Natural killer cell (primary cell): ENCODE results near the gene B3GNT4. TPM values are rescaled to one million over a fixed set of nuclear protein-coding genes. Genes with fewer than 3 reads are reported as not detected.

ENCODE experiments used
- ATAC-seq, 3 donors: fragments of 150-1000 bp in 2 of 3; fragments of 200-7000 bp in 1 of 3; cut with Tn5 transposase; 1 replicate in 1 of 3; 2 replicates in 2 of 3; pipeline ENCODE4 v1.10.0; 2021; ENCODE audit warnings: mild to moderate bottlenecking in 2 of 3, moderate library complexity in 2 of 3
- DNase-seq, 2 donors: peaks; one replicate each; pipeline versions ENCODE4 v3.0.0 to v3.0.0-alpha.2; 2013 to 2021; ENCODE audit warnings: mixed read lengths in 1 of 2
- H3K27ac ChIP-seq: one replicate; pipeline ENCODE4 v1.5.1; 2013; ENCODE audit warnings: mild to moderate bottlenecking, low read length
- H3K27me3 ChIP-seq: one replicate; pipeline ENCODE4 v1.6.1; 2013; ENCODE audit warnings: low read length; ENCODE audit not compliant: control insufficient read depth, insufficient read depth
- H3K36me3 ChIP-seq: one replicate; pipeline ENCODE4 v1.6.1; 2013; ENCODE audit warnings: low read length; ENCODE audit not compliant: control insufficient read depth, insufficient read depth
- H3K4me1 ChIP-seq: one replicate; pipeline ENCODE4 v1.6.1; 2013; ENCODE audit warnings: low read length; ENCODE audit not compliant: control insufficient read depth, insufficient read depth
- H3K4me3 ChIP-seq: one replicate; pipeline ENCODE4 v1.5.1; 2013; ENCODE audit warnings: low read length
- H3K9me3 ChIP-seq: one replicate; pipeline ENCODE4 v1.6.1; 2013; ENCODE audit warnings: low read length; ENCODE audit not compliant: control insufficient read depth, insufficient read depth
- H3K27ac Mint-ChIP-seq, 2 donors: one replicate each; pipeline ENCODE4 v1.8.0; 2022; ENCODE audit warnings: mild to moderate bottlenecking in 2 of 2, mixed read lengths in 2 of 2, moderate library complexity in 1 of 2
- H3K27me3 Mint-ChIP-seq, 2 donors: one replicate each; pipeline ENCODE4 v1.8.0; 2022; ENCODE audit warnings: low read depth in 2 of 2, mixed read lengths in 2 of 2
- H3K36me3 Mint-ChIP-seq: one replicate; pipeline ENCODE4 v1.8.0; 2022; ENCODE audit warnings: mixed read lengths
- H3K4me1 Mint-ChIP-seq, 2 donors: one replicate each; pipeline ENCODE4 v1.8.0; 2022; ENCODE audit warnings: mixed read lengths in 2 of 2
- H3K4me3 Mint-ChIP-seq: one replicate; pipeline ENCODE4 v1.8.0; 2022; ENCODE audit warnings: mild to moderate bottlenecking, moderate library complexity, mixed read lengths
- H3K9me3 Mint-ChIP-seq, 2 donors: one replicate each; pipeline ENCODE4 v1.8.0; 2022; ENCODE audit warnings: mixed read lengths in 2 of 2
- WGBS: methylation state at CpG from one replicate; pipeline ENCODE4 v1.1.7; 2013; ENCODE audit warnings: missing lambda C conversion rate; ENCODE audit not compliant: insufficient coverage; 5-methylcytosine and 5-hydroxymethylcytosine counted together
- intact Hi-C: fragments of 100-400 bp; cut with micrococcal nuclease; formaldehyde crosslinking; loops from one replicate; pipeline ENCODE4 v1.14.2; 2022
- total RNA-seq, 4 donors: library from RNA; stranded (reverse); fragments of 120-200 nt in 1 of 4; gene quantifications; one replicate each; pipeline versions ENCODE4 v1.2.3 to v1.2.4, GENCODE V29; 2013 to 2022
- TF ChIP-seq, protein P1 (sequence below): fragments of 200-600 bp; IDR thresholded peaks from one replicate; pipeline ENCODE4 v1.8.0; 2022; ENCODE audit warnings: antibody characterized with exemption

B3GNT4 gene
- total RNA-seq, 3 donors from 2014 or later (not counting 1 experiment from before 2014, with no cell fraction given), result 0.25 to 0.68 (median 0.34) TPM

DNA sequence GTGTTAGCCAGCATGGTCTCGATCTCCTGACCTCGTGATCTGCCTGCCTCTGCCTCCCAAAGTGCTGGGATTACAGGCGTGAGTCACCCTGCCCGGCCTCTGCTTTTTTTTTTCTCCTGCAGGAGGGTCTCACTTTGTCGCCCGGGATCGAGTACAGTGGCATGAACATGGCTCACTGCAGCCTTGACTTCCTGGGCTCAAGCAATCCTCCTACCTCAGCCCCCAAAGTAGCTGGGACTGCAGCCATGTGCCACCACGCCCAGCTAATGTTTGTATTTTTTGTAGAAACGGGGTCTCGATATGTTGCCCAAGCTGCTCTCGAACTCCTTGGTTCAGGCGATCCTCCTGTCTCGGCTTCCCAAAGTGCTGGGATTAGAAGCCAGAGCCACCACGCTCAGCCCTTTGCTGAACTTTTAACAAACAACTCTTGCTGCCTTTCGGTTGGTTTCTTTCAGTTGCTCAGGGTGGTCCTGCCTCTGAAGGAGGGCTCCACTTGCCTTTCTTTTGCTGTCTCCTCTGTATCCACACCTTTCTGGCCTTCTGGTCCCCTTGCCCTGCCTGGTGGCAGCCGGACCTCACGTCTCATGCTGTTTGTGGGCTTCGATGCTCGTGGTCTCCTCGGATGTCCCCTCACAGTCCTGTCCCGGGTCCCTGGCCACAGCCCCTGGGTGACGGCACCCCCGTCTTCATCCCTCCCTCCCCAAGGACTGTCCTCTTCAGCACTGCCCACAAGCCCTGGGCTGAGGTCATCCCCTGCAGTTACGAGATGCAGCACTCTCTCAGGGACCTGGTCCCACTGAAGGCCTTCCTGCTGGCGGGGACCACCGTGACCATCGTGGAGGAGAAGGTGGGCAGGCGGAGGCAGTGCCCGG lies 3.8 kb upstream of the B3GNT4 start:
- intact Hi-C loops, result no loop called here
- no peak overlapping the region for H3K27ac Mint-ChIP-seq
- no peaks in the 10 kb centered on the region for H3K36me3 ChIP-seq

DNA sequence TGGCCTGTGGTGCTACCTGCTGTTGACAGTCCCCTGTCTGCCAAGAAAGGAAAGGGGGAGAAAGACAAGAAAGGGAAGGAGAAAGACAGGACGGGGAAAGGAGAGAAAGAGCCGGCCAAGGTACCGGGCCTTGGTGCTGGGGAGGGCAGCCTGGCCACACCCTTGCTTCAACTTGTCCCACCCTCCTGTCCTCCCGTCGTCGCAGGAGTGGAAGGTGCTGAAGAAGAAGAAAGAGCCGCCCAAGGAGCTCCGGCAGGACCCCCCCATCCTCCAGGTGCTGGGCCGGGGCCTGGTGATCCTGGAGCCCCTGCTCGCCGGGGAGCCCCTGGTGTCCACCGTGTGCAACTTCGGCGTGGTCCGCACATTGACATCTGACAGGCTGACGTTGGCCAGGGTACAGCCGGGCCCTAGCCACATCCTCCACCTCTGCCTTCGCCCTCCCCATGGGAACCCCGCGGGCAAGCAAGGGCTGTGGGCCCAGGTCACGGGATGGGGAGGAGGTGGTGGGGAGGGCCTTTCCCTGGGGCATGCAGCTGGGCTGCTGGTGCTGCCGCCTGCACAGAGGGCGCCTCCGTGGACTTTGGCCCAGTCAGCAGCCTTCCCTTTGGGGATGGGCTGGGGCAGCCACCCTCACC lies 2.9 kb upstream of the B3GNT4 start:
- H3K27ac ChIP-seq, result no peak overlapping the region
- H3K4me3 Mint-ChIP-seq, result no peak overlapping the region
- no peaks in the 10 kb centered on the region for H3K9me3 Mint-ChIP-seq
- TF ChIP-seq, protein P1, sequence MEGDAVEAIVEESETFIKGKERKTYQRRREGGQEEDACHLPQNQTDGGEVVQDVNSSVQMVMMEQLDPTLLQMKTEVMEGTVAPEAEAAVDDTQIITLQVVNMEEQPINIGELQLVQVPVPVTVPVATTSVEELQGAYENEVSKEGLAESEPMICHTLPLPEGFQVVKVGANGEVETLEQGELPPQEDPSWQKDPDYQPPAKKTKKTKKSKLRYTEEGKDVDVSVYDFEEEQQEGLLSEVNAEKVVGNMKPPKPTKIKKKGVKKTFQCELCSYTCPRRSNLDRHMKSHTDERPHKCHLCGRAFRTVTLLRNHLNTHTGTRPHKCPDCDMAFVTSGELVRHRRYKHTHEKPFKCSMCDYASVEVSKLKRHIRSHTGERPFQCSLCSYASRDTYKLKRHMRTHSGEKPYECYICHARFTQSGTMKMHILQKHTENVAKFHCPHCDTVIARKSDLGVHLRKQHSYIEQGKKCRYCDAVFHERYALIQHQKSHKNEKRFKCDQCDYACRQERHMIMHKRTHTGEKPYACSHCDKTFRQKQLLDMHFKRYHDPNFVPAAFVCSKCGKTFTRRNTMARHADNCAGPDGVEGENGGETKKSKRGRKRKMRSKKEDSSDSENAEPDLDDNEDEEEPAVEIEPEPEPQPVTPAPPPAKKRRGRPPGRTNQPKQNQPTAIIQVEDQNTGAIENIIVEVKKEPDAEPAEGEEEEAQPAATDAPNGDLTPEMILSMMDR, result no peak
- no peak overlapping the region for H3K27ac Mint-ChIP-seq
- H3K4me3 ChIP-seq, result no peak overlapping the region
- ATAC-seq, result no peak
- peaks cover 25% of the 10 kb centered on the region for H3K27me3 ChIP-seq
- peaks cover 13 to 21% of the 10 kb centered on the region in 2 donors for H3K4me1 Mint-ChIP-seq
- WGBS, result 83% methylated on average over 22 of the region's 24 CpGs
- no peaks in the 10 kb centered on the region for H3K36me3 ChIP-seq
- H3K27me3 Mint-ChIP-seq, result peaks cover 8 to 19% of the 10 kb centered on the region in 2 donors
- no peak for DNase-seq
- no peaks in the 10 kb centered on the region for H3K9me3 ChIP-seq
- intact Hi-C loops, result no loop called here
- H3K36me3 Mint-ChIP-seq, result no peaks in the 10 kb centered on the region
- H3K4me1 ChIP-seq, result peaks cover 12% of the 10 kb centered on the region

More for the DNA sequence above, 3.8 kb upstream of the B3GNT4 start:
- Histone ChIP-seq H3K4me1 (peaks cover 12% of the 10 kb centered on the region), H3K9me3 (no peaks in the 10 kb centered on the region), H3K27ac (no peak overlapping the region), H3K27me3 (peaks cover 20% of the 10 kb centered on the region), H3K4me3 (no peak overlapping the region)
- peaks cover 2 to 13% of the 10 kb centered on the region in 2 donors for H3K27me3 Mint-ChIP-seq
- H3K4me1 Mint-ChIP-seq, result peaks cover 8 to 15% of the 10 kb centered on the region in 2 donors
- H3K36me3 Mint-ChIP-seq, result no peaks in the 10 kb centered on the region
- no peaks in the 10 kb centered on the region for H3K9me3 Mint-ChIP-seq
- DNase-seq (no peak), ATAC-seq (no peak)
- WGBS, result 92% methylated on average over 29 of the region's 29 CpGs
- TF ChIP-seq, protein P1, result no peak
- no peak overlapping the region for H3K4me3 Mint-ChIP-seq

DNA sequence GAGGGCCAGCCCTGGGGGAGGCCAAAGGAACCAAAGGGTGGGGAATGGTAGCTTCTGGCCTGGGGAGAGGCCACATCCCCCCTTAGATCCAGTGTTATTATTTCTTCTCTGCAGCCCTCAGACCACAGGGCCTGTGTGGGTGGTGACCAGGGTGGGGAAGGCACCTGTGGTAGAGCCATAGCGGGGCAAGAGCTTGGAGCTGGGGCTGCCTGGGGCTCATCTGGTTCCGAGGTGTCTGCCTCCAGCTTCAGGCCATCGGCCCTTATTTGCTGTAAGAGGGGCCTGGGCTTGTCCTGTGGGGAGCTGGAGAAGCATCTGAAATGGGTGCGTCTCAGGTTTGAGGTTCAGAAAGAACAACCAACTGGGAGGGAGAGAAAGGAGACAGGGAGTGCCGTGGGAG lies 2.1 kb upstream of the B3GNT4 start:
- TF ChIP-seq, protein P1, result no peak
- intact Hi-C loops, result no loop called here
- H3K36me3 ChIP-seq, result no peaks in the 10 kb centered on the region
- peaks cover 25% of the 10 kb centered on the region for H3K27me3 ChIP-seq
- H3K27ac Mint-ChIP-seq, result no peak overlapping the region
- peaks cover 12% of the 10 kb centered on the region for H3K4me1 ChIP-seq
- no peaks in the 10 kb centered on the region for H3K9me3 Mint-ChIP-seq
- no peak overlapping the region for H3K4me3 ChIP-seq
- no peak for ATAC-seq
- no peak for DNase-seq
- no peaks in the 10 kb centered on the region for H3K36me3 Mint-ChIP-seq
- no peaks in the 10 kb centered on the region for H3K9me3 ChIP-seq
- H3K4me1 Mint-ChIP-seq, result peaks cover 13 to 21% of the 10 kb centered on the region in 2 donors
- WGBS, result 93% methylated on average over 4 of the region's 5 CpGs
- peaks cover 8 to 19% of the 10 kb centered on the region in 2 donors for H3K27me3 Mint-ChIP-seq
- H3K4me3 Mint-ChIP-seq, result no peak overlapping the region
- no peak overlapping the region for H3K27ac ChIP-seq
